Natural killer cell (primary cell): ENCODE measurements around the gene CDK13. TPM values are rescaled to one million over a fixed set of nuclear protein-coding genes. Genes with fewer than 3 reads are reported as not detected.
A peak's percentile ranks its signal among the peaks of the same experiment; 100 is the strongest.

Source experiments
- ATAC-seq, 3 donors: fragments of 150-1000 bp in 2 of 3; fragments of 200-7000 bp in 1 of 3; cut with Tn5 transposase; 1 replicate in 1 of 3; 2 replicates in 2 of 3; pipeline ENCODE4 v1.10.0; 2021; ENCODE audit warnings: mild to moderate bottlenecking in 2 of 3, moderate library complexity in 2 of 3
- DNase-seq, 2 donors: peaks; one replicate each; pipeline versions ENCODE4 v3.0.0 to v3.0.0-alpha.2; 2013 to 2021; ENCODE audit warnings: mixed read lengths in 1 of 2
- H3K27ac ChIP-seq: one replicate; pipeline ENCODE4 v1.5.1; 2013; ENCODE audit warnings: mild to moderate bottlenecking, low read length
- H3K27me3 ChIP-seq: one replicate; pipeline ENCODE4 v1.6.1; 2013; ENCODE audit warnings: low read length; ENCODE audit not compliant: control insufficient read depth, insufficient read depth
- H3K36me3 ChIP-seq: one replicate; pipeline ENCODE4 v1.6.1; 2013; ENCODE audit warnings: low read length; ENCODE audit not compliant: control insufficient read depth, insufficient read depth
- H3K4me1 ChIP-seq: one replicate; pipeline ENCODE4 v1.6.1; 2013; ENCODE audit warnings: low read length; ENCODE audit not compliant: control insufficient read depth, insufficient read depth
- H3K4me3 ChIP-seq: one replicate; pipeline ENCODE4 v1.5.1; 2013; ENCODE audit warnings: low read length
- H3K9me3 ChIP-seq: one replicate; pipeline ENCODE4 v1.6.1; 2013; ENCODE audit warnings: low read length; ENCODE audit not compliant: control insufficient read depth, insufficient read depth
- H3K27ac Mint-ChIP-seq, 2 donors: one replicate each; pipeline ENCODE4 v1.8.0; 2022; ENCODE audit warnings: mild to moderate bottlenecking in 2 of 2, mixed read lengths in 2 of 2, moderate library complexity in 1 of 2
- H3K27me3 Mint-ChIP-seq, 2 donors: one replicate each; pipeline ENCODE4 v1.8.0; 2022; ENCODE audit warnings: low read depth in 2 of 2, mixed read lengths in 2 of 2
- H3K36me3 Mint-ChIP-seq: one replicate; pipeline ENCODE4 v1.8.0; 2022; ENCODE audit warnings: mixed read lengths
- H3K4me1 Mint-ChIP-seq, 2 donors: one replicate each; pipeline ENCODE4 v1.8.0; 2022; ENCODE audit warnings: mixed read lengths in 2 of 2
- H3K4me3 Mint-ChIP-seq: one replicate; pipeline ENCODE4 v1.8.0; 2022; ENCODE audit warnings: mild to moderate bottlenecking, moderate library complexity, mixed read lengths
- H3K9me3 Mint-ChIP-seq, 2 donors: one replicate each; pipeline ENCODE4 v1.8.0; 2022; ENCODE audit warnings: mixed read lengths in 2 of 2
- WGBS: methylation state at CpG from one replicate; pipeline ENCODE4 v1.1.7; 2013; ENCODE audit warnings: missing lambda C conversion rate; ENCODE audit not compliant: insufficient coverage; 5-methylcytosine and 5-hydroxymethylcytosine counted together
- intact Hi-C: fragments of 100-400 bp; cut with micrococcal nuclease; formaldehyde crosslinking; loops from one replicate; pipeline ENCODE4 v1.14.2; 2022
- total RNA-seq, 4 donors: library from RNA; stranded (reverse); fragments of 120-200 nt in 1 of 4; gene quantifications; one replicate each; pipeline versions ENCODE4 v1.2.3 to v1.2.4, GENCODE V29; 2013 to 2022
- TF ChIP-seq, protein P1 (sequence below): fragments of 200-600 bp; IDR thresholded peaks from one replicate; pipeline ENCODE4 v1.8.0; 2022; ENCODE audit warnings: antibody characterized with exemption

Gene CDK13
- total RNA-seq, 3 donors from 2014 or later (not counting 1 experiment from before 2014, with no cell fraction given), result 149 to 179 (median 163) TPM

DNA sequence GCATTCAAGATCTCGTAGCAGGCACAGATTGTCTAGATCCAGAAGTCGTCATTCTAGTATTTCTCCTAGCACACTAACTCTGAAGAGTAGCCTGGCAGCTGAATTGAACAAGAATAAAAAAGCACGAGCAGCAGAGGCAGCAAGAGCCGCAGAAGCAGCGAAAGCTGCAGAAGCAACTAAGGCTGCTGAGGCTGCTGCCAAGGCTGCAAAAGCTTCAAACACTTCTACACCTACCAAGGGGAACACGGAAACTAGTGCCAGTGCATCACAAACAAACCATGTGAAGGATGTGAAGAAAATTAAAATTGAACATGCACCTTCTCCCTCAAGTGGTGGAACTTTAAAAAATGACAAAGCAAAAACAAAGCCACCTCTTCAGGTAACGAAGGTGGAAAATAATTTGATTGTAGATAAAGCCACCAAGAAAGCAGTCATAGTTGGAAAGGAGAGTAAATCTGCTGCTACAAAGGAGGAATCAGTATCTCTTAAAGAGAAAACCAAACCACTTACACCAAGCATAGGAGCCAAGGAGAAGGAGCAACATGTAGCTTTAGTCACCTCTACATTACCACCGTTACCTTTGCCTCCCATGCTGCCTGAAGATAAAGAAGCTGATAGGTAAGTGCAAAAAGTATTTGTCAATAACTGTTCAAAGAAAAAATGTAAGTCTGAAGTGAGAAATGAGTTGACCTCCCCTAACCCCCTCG is 37.7 kb downstream of the CDK13 start:
- Mint-ChIP-seq H3K36me3 (no peaks in the 10 kb centered on the region), H3K4me1 (peaks cover 50 to 52% of the 10 kb centered on the region in 2 donors), H3K4me3 (no peak overlapping the region), H3K27me3 (no peaks in the 10 kb centered on the region), H3K9me3 (no peaks in the 10 kb centered on the region), H3K27ac (peak overlapping the region; percentile 81 to 82)
- intact Hi-C loops, result loop anchor here (5.0 kb wide), 1 partner anchor 35 kb away; the partner anchor contains the start of gene CDK13
- no peak overlapping the region for H3K4me3 ChIP-seq
- TF ChIP-seq, protein P1, sequence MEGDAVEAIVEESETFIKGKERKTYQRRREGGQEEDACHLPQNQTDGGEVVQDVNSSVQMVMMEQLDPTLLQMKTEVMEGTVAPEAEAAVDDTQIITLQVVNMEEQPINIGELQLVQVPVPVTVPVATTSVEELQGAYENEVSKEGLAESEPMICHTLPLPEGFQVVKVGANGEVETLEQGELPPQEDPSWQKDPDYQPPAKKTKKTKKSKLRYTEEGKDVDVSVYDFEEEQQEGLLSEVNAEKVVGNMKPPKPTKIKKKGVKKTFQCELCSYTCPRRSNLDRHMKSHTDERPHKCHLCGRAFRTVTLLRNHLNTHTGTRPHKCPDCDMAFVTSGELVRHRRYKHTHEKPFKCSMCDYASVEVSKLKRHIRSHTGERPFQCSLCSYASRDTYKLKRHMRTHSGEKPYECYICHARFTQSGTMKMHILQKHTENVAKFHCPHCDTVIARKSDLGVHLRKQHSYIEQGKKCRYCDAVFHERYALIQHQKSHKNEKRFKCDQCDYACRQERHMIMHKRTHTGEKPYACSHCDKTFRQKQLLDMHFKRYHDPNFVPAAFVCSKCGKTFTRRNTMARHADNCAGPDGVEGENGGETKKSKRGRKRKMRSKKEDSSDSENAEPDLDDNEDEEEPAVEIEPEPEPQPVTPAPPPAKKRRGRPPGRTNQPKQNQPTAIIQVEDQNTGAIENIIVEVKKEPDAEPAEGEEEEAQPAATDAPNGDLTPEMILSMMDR, result no peak
- DNase-seq (peak in 1 of 2 donors; percentile 68), ATAC-seq (peak in 2 of 3 donors; percentile 21 to 36)
- 91% methylated on average over 5 of the region's 9 CpGs for WGBS
- peaks cover 12% of the 10 kb centered on the region for H3K4me1 ChIP-seq
- no peaks in the 10 kb centered on the region for H3K9me3 ChIP-seq
- no peak overlapping the region for H3K27ac ChIP-seq
- H3K27me3 ChIP-seq, result no peaks in the 10 kb centered on the region
- H3K36me3 ChIP-seq, result peaks cover 16% of the 10 kb centered on the region

- Histone ChIP-seq H3K27me3 (no peaks in the 10 kb centered on the region), H3K27ac (no peak overlapping the region), H3K9me3 (no peaks in the 10 kb centered on the region), H3K4me1 (no peaks in the 10 kb centered on the region), H3K4me3 (no peak overlapping the region), H3K36me3 (peaks cover 28% of the 10 kb centered on the region)
- ATAC-seq (no peak), DNase-seq (no peak)
- Mint-ChIP-seq H3K36me3 (no peaks in the 10 kb centered on the region), H3K9me3 (no peaks in the 10 kb centered on the region), H3K27ac (no peak overlapping the region), H3K4me1 (peaks cover 11 to 13% of the 10 kb centered on the region in 2 donors), H3K4me3 (no peak overlapping the region), H3K27me3 (no peaks in the 10 kb centered on the region)
- TF ChIP-seq, protein P1, result no peak
- WGBS, result 86% methylated on average over 4 of the region's 6 CpGs
- intact Hi-C loops, result no loop called here
These were observed 50.8 kb downstream of the CDK13 start for GRCh38 chr7:40000734-40001315.

DNA sequence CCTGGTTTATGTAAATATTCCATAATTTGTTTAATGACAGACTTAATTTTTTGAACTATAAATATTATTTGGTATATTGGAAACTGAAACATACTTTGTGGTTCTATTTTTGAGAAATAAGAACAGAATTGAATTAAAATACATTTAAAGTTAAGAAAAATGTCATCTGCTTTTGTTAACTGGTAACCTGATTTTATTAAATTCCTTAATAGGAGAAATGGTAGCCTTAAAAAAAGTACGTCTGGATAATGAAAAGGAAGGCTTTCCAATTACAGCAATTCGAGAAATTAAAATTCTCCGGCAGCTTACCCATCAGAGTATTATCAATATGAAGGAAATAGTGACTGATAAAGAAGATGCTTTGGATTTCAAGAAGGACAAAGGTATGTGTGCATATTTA is 51.6 kb downstream of the CDK13 start:
- Histone ChIP-seq H3K36me3 (peaks cover 28% of the 10 kb centered on the region), H3K27me3 (no peaks in the 10 kb centered on the region), H3K9me3 (no peaks in the 10 kb centered on the region), H3K27ac (no peak overlapping the region), H3K4me3 (no peak overlapping the region), H3K4me1 (no peaks in the 10 kb centered on the region)
- no peaks in the 10 kb centered on the region for H3K36me3 Mint-ChIP-seq
- TF ChIP-seq, protein P1, result no peak
- H3K4me3 Mint-ChIP-seq, result no peak overlapping the region
- no peaks in the 10 kb centered on the region for H3K27me3 Mint-ChIP-seq
- WGBS, result 100% methylated on average over 3 of the region's 3 CpGs
- intact Hi-C loops, result no loop called here
- no peaks in the 10 kb centered on the region for H3K9me3 Mint-ChIP-seq
- ATAC-seq, result no peak
- peaks cover 11 to 17% of the 10 kb centered on the region in 2 donors for H3K4me1 Mint-ChIP-seq
- no peak for DNase-seq
- H3K27ac Mint-ChIP-seq, result no peak overlapping the region
